ENCODE data around the gene PDCD6IP. TPM values are rescaled to one million over a fixed set of nuclear protein-coding genes. Genes with fewer than 3 reads are reported as not detected.

Gene PDCD6IP
- polyA plus RNA-seq, 4 donors, result 40.6 to 125 (median 64.9) TPM

DNA sequence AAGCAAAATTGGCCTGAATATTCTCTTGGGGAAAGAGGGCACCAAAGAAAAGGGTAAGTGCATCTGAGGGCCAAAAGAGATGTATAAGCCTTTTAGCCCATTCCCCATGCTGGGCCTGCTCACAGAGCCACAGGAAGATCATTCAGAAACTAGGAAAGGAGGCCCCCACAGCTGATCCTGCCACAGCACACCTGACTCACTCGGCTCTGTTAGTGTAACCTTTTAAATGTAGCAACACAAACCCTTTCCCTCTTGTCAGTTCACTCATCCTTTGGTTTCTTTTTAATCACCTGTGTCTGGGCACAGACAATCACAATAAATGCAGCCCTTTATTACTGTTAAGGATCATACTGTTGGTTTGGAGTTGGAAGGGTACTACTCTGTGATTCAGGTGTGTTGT, 69.9 kb downstream of the PDCD6IP start:
- FAIRE-seq, result no peak
- DNase-seq, result no peak
- H3K4me1 ChIP-seq (ENCODE audit: control insufficient read depth in 3 of 3, insufficient read depth in 2 of 3, low read depth in 1 of 3, low read length in 2 of 3), result no peaks in the 10 kb centered on the region
- no peaks in the 10 kb centered on the region for H3K27me3 ChIP-seq (ENCODE audit: control insufficient read depth in 3 of 3, insufficient read depth in 3 of 3, low read length in 3 of 3)
- no peaks in the 10 kb centered on the region for H3K9me3 ChIP-seq (ENCODE audit: control insufficient read depth in 2 of 2, insufficient read depth in 1 of 2, low read depth in 1 of 2, low read length in 1 of 2)
- WGBS, 3 donors, result 42 to 100% (median 72%) methylated on average over 1 of the region's 1 CpG
- no peak overlapping the region for H3K27ac ChIP-seq (ENCODE audit: low read depth in 1 of 3, low read length in 2 of 3)
- no peak overlapping the region for H3K4me3 ChIP-seq (ENCODE audit: low read depth in 1 of 3, low read length in 3 of 3)
- H3K36me3 ChIP-seq (ENCODE audit: control insufficient read depth in 3 of 3, insufficient read depth in 2 of 3, low read depth in 1 of 3, low read length in 3 of 3), result peaks cover 4 to 18% (median 11%) of the 10 kb centered on the region in 3 donors

DNA sequence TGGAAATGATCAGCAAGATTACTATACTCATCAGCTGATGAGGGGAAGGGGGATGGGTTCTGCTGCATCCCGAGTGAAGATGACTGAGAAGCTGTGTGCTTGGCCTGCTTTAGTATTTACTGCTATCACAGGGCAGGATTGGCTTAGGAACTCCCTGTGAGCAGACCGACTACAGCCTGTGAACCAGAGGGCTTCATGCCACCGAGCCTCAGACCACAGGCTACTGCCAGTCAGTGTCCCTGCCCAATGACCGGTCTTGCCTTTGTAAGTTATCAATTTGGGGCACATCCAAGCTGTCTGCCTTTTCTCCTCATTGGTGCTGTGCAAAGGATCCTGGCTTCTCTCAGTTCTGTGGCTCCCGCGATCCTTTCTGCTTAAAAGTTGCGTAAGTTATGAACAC, 71.5 kb downstream of the PDCD6IP start:
- Histone ChIP-seq H3K4me1 (ENCODE audit: control insufficient read depth in 3 of 3, insufficient read depth in 2 of 3, low read depth in 1 of 3, low read length in 2 of 3) (no peaks in the 10 kb centered on the region), H3K4me3 (ENCODE audit: low read depth in 1 of 3, low read length in 3 of 3) (no peak overlapping the region), H3K27me3 (ENCODE audit: control insufficient read depth in 3 of 3, insufficient read depth in 3 of 3, low read length in 3 of 3) (no peaks in the 10 kb centered on the region), H3K9me3 (ENCODE audit: control insufficient read depth in 2 of 2, insufficient read depth in 1 of 2, low read depth in 1 of 2, low read length in 1 of 2) (no peaks in the 10 kb centered on the region), H3K36me3 (ENCODE audit: control insufficient read depth in 3 of 3, insufficient read depth in 2 of 3, low read depth in 1 of 3, low read length in 3 of 3) (peaks cover 4 to 16% (median 10%) of the 10 kb centered on the region in 3 donors), H3K27ac (ENCODE audit: low read depth in 1 of 3, low read length in 2 of 3) (no peak overlapping the region)
- FAIRE-seq (no peak), DNase-seq (no peak)
- 90 to 94% (median 94%) methylated on average over 7 of the region's 7 CpGs for WGBS, 3 donors

GRCh38 chr3:33874815-33875214, 76.4 kb downstream of the PDCD6IP start:
- DNase-seq (no peak), FAIRE-seq (no peak)
- Histone ChIP-seq H3K27ac (ENCODE audit: low read depth in 1 of 3, low read length in 2 of 3) (no peak overlapping the region), H3K9me3 (ENCODE audit: control insufficient read depth in 2 of 2, insufficient read depth in 1 of 2, low read depth in 1 of 2, low read length in 1 of 2) (no peaks in the 10 kb centered on the region), H3K27me3 (ENCODE audit: control insufficient read depth in 3 of 3, insufficient read depth in 3 of 3, low read length in 3 of 3) (peaks cover 0 to 2% (median 0%) of the 10 kb centered on the region in 3 donors), H3K4me3 (ENCODE audit: low read depth in 1 of 3, low read length in 3 of 3) (no peak overlapping the region), H3K36me3 (ENCODE audit: control insufficient read depth in 3 of 3, insufficient read depth in 2 of 3, low read depth in 1 of 3, low read length in 3 of 3) (peaks cover 0 to 7% (median 2%) of the 10 kb centered on the region in 3 donors), H3K4me1 (ENCODE audit: control insufficient read depth in 3 of 3, insufficient read depth in 2 of 3, low read depth in 1 of 3, low read length in 2 of 3) (no peaks in the 10 kb centered on the region)
- WGBS, 3 donors, result 77 to 89% (median 87%) methylated on average over 1 of the region's 1 CpG

DNA sequence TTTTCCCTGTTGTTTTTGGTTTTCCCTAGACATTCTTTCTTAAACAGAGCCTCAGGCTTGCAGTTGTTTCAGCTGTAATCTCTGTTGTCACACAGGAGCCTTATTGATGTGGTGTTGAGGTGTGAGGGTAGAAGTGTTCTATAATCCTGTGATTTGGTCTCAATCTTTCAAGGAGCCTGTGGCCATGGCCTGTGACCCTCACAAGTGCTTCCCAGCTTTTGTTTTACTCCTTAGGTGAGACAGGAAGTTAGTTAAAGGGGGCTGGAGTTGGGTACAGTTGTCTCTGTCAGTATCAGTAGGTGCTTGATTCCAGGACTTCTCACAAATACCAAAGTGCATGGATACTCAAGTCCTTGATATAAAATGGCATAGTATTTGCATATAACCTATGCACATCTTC, 77.2 kb downstream of the PDCD6IP start:
- H3K9me3 ChIP-seq (ENCODE audit: control insufficient read depth in 2 of 2, insufficient read depth in 1 of 2, low read depth in 1 of 2, low read length in 1 of 2), result no peaks in the 10 kb centered on the region
- no peak overlapping the region for H3K27ac ChIP-seq (ENCODE audit: low read depth in 1 of 3, low read length in 2 of 3)
- H3K36me3 ChIP-seq (ENCODE audit: control insufficient read depth in 3 of 3, insufficient read depth in 2 of 3, low read depth in 1 of 3, low read length in 3 of 3), result no peaks in the 10 kb centered on the region
- H3K4me1 ChIP-seq (ENCODE audit: control insufficient read depth in 3 of 3, insufficient read depth in 2 of 3, low read depth in 1 of 3, low read length in 2 of 3), result no peaks in the 10 kb centered on the region
- peaks cover 0 to 2% (median 0%) of the 10 kb centered on the region in 3 donors for H3K27me3 ChIP-seq (ENCODE audit: control insufficient read depth in 3 of 3, insufficient read depth in 3 of 3, low read length in 3 of 3)
- FAIRE-seq (no peak), DNase-seq (no peak)
- H3K4me3 ChIP-seq (ENCODE audit: low read depth in 1 of 3, low read length in 3 of 3), result no peak overlapping the region

DNA sequence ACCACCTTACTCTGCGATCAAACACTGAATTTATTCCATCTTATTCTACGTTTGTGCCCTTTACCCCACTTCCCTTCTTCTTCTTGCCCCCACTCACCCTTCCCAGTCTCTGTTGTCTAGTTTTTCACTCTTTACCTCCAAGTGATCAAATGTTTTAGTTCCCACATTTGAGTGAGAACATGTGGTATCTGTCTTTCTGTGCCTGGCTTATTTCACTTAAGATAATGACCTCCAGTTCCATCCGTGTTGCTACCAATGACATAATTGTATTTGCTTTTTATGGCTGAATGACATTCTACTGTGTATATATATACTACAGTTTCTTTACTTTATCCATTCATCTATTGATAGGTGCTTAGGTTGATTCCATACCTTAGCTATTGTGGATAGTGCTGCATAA, 78.8 kb downstream of the PDCD6IP start:
- no peak overlapping the region for H3K4me3 ChIP-seq (ENCODE audit: low read depth in 1 of 3, low read length in 3 of 3)
- H3K4me1 ChIP-seq (ENCODE audit: control insufficient read depth in 3 of 3, insufficient read depth in 2 of 3, low read depth in 1 of 3, low read length in 2 of 3), result no peaks in the 10 kb centered on the region
- H3K36me3 ChIP-seq (ENCODE audit: control insufficient read depth in 3 of 3, insufficient read depth in 2 of 3, low read depth in 1 of 3, low read length in 3 of 3), result no peaks in the 10 kb centered on the region
- H3K27me3 ChIP-seq (ENCODE audit: control insufficient read depth in 3 of 3, insufficient read depth in 3 of 3, low read length in 3 of 3), result peaks cover 0 to 2% (median 0%) of the 10 kb centered on the region in 3 donors
- WGBS, 3 donors, result 62 to 73% (median 69%) methylated on average over 3 of the region's 3 CpGs
- H3K27ac ChIP-seq (ENCODE audit: low read depth in 1 of 3, low read length in 2 of 3), result no peak overlapping the region
- FAIRE-seq (no peak), DNase-seq (no peak)
- H3K9me3 ChIP-seq (ENCODE audit: control insufficient read depth in 2 of 2, insufficient read depth in 1 of 2, low read depth in 1 of 2, low read length in 1 of 2), result no peaks in the 10 kb centered on the region

DNA sequence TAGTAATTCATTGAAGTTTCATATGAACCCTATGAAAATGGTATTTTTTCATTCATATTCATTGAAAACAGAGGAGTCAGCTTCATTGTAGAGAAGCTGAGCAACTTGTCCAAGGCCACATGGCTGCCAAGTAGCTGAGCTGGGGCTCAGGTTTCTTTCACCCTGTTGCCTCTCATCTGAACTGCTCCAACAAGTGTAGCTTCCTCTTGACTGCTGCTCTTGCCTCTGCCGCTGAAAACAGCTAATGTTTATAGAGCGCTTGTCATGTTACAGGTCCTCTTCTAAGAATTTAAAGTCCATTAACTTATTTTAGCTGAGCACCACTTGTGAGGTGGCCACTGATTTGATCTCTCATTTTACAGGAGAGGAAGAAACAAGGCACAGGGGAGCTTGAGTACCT, 81.1 kb downstream of the PDCD6IP start:
- FAIRE-seq, result no peak

GRCh38 chr3:33881156-33882064, 83.0 kb downstream of the PDCD6IP start:
- FAIRE-seq (no peak), DNase-seq (no peak)
- Histone ChIP-seq H3K27ac (ENCODE audit: low read depth in 1 of 3, low read length in 2 of 3) (no peak overlapping the region), H3K36me3 (ENCODE audit: control insufficient read depth in 3 of 3, insufficient read depth in 2 of 3, low read depth in 1 of 3, low read length in 3 of 3) (no peaks in the 10 kb centered on the region), H3K9me3 (ENCODE audit: control insufficient read depth in 2 of 2, insufficient read depth in 1 of 2, low read depth in 1 of 2, low read length in 1 of 2) (no peaks in the 10 kb centered on the region), H3K4me3 (ENCODE audit: low read depth in 1 of 3, low read length in 3 of 3) (no peak overlapping the region), H3K4me1 (ENCODE audit: control insufficient read depth in 3 of 3, insufficient read depth in 2 of 3, low read depth in 1 of 3, low read length in 2 of 3) (peaks cover 0 to 4% (median 0%) of the 10 kb centered on the region in 3 donors), H3K27me3 (ENCODE audit: control insufficient read depth in 3 of 3, insufficient read depth in 3 of 3, low read length in 3 of 3) (peaks cover 0 to 2% (median 2%) of the 10 kb centered on the region in 3 donors)
- 84 to 90% (median 87%) methylated on average over 14 of the region's 14 CpGs for WGBS, 3 donors

More for the DNA sequence above, 81.1 kb downstream of the PDCD6IP start:
- 67 to 90% (median 71%) methylated on average over 2 of the region's 2 CpGs for WGBS, 3 donors
- Histone ChIP-seq H3K9me3 (ENCODE audit: control insufficient read depth in 2 of 2, insufficient read depth in 1 of 2, low read depth in 1 of 2, low read length in 1 of 2) (no peaks in the 10 kb centered on the region), H3K27me3 (ENCODE audit: control insufficient read depth in 3 of 3, insufficient read depth in 3 of 3, low read length in 3 of 3) (peaks cover 0 to 2% (median 0%) of the 10 kb centered on the region in 3 donors), H3K36me3 (ENCODE audit: control insufficient read depth in 3 of 3, insufficient read depth in 2 of 3, low read depth in 1 of 3, low read length in 3 of 3) (no peaks in the 10 kb centered on the region), H3K27ac (ENCODE audit: low read depth in 1 of 3, low read length in 2 of 3) (no peak overlapping the region), H3K4me3 (ENCODE audit: low read depth in 1 of 3, low read length in 3 of 3) (no peak overlapping the region), H3K4me1 (ENCODE audit: control insufficient read depth in 3 of 3, insufficient read depth in 2 of 3, low read depth in 1 of 3, low read length in 2 of 3) (peaks cover 0 to 4% (median 0%) of the 10 kb centered on the region in 3 donors)
- no peak for DNase-seq

GRCh38 chr3:33882296-33882695, 83.9 kb downstream of the PDCD6IP start:
- H3K9me3 ChIP-seq (ENCODE audit: control insufficient read depth in 2 of 2, insufficient read depth in 1 of 2, low read depth in 1 of 2, low read length in 1 of 2), result no peaks in the 10 kb centered on the region
- no peak overlapping the region for H3K4me3 ChIP-seq (ENCODE audit: low read depth in 1 of 3, low read length in 3 of 3)
- DNase-seq (no peak), FAIRE-seq (no peak)
- peaks cover 0 to 2% (median 2%) of the 10 kb centered on the region in 3 donors for H3K27me3 ChIP-seq (ENCODE audit: control insufficient read depth in 3 of 3, insufficient read depth in 3 of 3, low read length in 3 of 3)
- H3K27ac ChIP-seq (ENCODE audit: low read depth in 1 of 3, low read length in 2 of 3), result no peak overlapping the region
- 74 to 82% (median 74%) methylated on average over 6 of the region's 6 CpGs for WGBS, 3 donors
- H3K36me3 ChIP-seq (ENCODE audit: control insufficient read depth in 3 of 3, insufficient read depth in 2 of 3, low read depth in 1 of 3, low read length in 3 of 3), result no peaks in the 10 kb centered on the region
- H3K4me1 ChIP-seq (ENCODE audit: control insufficient read depth in 3 of 3, insufficient read depth in 2 of 3, low read depth in 1 of 3, low read length in 2 of 3), result peaks cover 0 to 4% (median 0%) of the 10 kb centered on the region in 3 donors

Data from small intestine (tissue), 7 donors.